Left ventricle myocardium inferior (tissue), 1 donor: Measurements from ENCODE around the gene AKR7A2. TPM values are rescaled to one million over a fixed set of nuclear protein-coding genes. Genes with fewer than 3 reads are reported as not detected.

Source experiments
- DNase-seq: peaks from one replicate; pipeline ENCODE4 v3.0.0-alpha.2; 2020
- H3K27ac ChIP-seq: fragments of 200-600 bp; replicated peaks from 2 replicates; pipeline ENCODE4 v1.8.0; 2021
- H3K27me3 ChIP-seq: fragments of 200-600 bp; 2 replicates; pipeline ENCODE4 v1.8.0; 2021; ENCODE audit warnings: low read depth
- H3K36me3 ChIP-seq: fragments of 200-600 bp; 2 replicates; pipeline ENCODE4 v1.8.0; 2021
- H3K4me1 ChIP-seq: fragments of 200-600 bp; 2 replicates; pipeline ENCODE4 v1.8.0; 2021
- H3K4me3 ChIP-seq: fragments of 200-600 bp; 2 replicates; pipeline ENCODE4 v1.8.0; 2021; ENCODE audit warnings: mild to moderate bottlenecking, moderate library complexity
- H3K9me3 ChIP-seq: fragments of 200-600 bp; replicated peaks from 2 replicates; pipeline ENCODE4 v1.8.0; 2021
- CTCF ChIP-seq: fragments of 200-600 bp; IDR thresholded peaks from 2 replicates; pipeline ENCODE4 v1.8.0; 2021; ENCODE audit warnings: antibody characterized with exemption, mild to moderate bottlenecking, borderline replicate concordance
- intact Hi-C: fragments of 100-400 bp; cut with micrococcal nuclease; formaldehyde crosslinking; loops from one replicate; pipeline ENCODE4 v1.11.0; 2022
- total RNA-seq: library from RNA; stranded (reverse); fragmentation: NEBNext Ultra II Directional; extraction: Animal tissue kit (Norgen Biotek cat#: 25700); gene quantifications from one replicate; pipeline ENCODE4 v1.2.1, GENCODE V29; 2021
- donor health status: DM: no; HTN: yes; CAD: no; lungs with severe emphysema.

Gene AKR7A2
- total RNA-seq, 1 donor from 2014 or later: 43.7 TPM

- Histone ChIP-seq H3K4me1 (no peaks in the 10 kb centered on the region), H3K9me3 (no peaks in the 10 kb centered on the region), H3K4me3 (no peak overlapping the region), H3K36me3 (peaks cover 78% of the 10 kb centered on the region), H3K27ac (no peak overlapping the region), H3K27me3 (no peaks in the 10 kb centered on the region)
- no peak for TF ChIP-seq CTCF
- no peak for DNase-seq
- intact Hi-C loops: no loop called here
These were observed 40.9 kb upstream of the AKR7A2 start for GRCh38 chr1:19352839-19353238.

GRCh38 chr1:19351873-19352272 is 39.9 kb upstream of the AKR7A2 start:
- Histone ChIP-seq H3K9me3 (no peaks in the 10 kb centered on the region), H3K4me1 (no peaks in the 10 kb centered on the region), H3K27me3 (no peaks in the 10 kb centered on the region), H3K4me3 (no peak overlapping the region), H3K36me3 (peaks cover 73% of the 10 kb centered on the region), H3K27ac (no peak overlapping the region)
- DNase-seq: no peak
- intact Hi-C loops: no loop called here
- no peak for TF ChIP-seq CTCF

GRCh38 chr1:19350566-19350965 is 38.6 kb upstream of the AKR7A2 start:
- intact Hi-C loops: no loop called here
- H3K4me1 ChIP-seq: no peaks in the 10 kb centered on the region
- no peak for TF ChIP-seq CTCF
- no peaks in the 10 kb centered on the region for H3K9me3 ChIP-seq
- no peaks in the 10 kb centered on the region for H3K27me3 ChIP-seq
- H3K27ac ChIP-seq: no peak overlapping the region
- H3K36me3 ChIP-seq: peaks cover 66% of the 10 kb centered on the region
- DNase-seq: no peak
- no peak overlapping the region for H3K4me3 ChIP-seq

- no peak for TF ChIP-seq CTCF
- intact Hi-C loops: loop anchor here (5.0 kb wide), 1 partner anchor 297 kb away; no protein-coding TSS in a partner anchor
- Histone ChIP-seq H3K27ac (no peak overlapping the region), H3K4me1 (no peaks in the 10 kb centered on the region), H3K4me3 (no peak overlapping the region), H3K27me3 (no peaks in the 10 kb centered on the region), H3K9me3 (no peaks in the 10 kb centered on the region), H3K36me3 (peaks cover 66% of the 10 kb centered on the region)
- no peak for DNase-seq
These were observed 38.1 kb upstream of the AKR7A2 start for GRCh38 chr1:19349999-19350398.

- peaks cover 10% of the 10 kb centered on the region for H3K4me1 ChIP-seq
- no peak for DNase-seq
These were observed 36.7 kb upstream of the AKR7A2 start for GRCh38 chr1:19348441-19349198.

More at GRCh38 chr1:19348441-19349198, 36.7 kb upstream of the AKR7A2 start:
- no peak overlapping the region for H3K27ac ChIP-seq
- peaks cover 66% of the 10 kb centered on the region for H3K36me3 ChIP-seq
- H3K27me3 ChIP-seq: no peaks in the 10 kb centered on the region
- intact Hi-C loops: loop anchor here (5.0 kb wide), 1 partner anchor 299 kb away; no protein-coding TSS in a partner anchor
- H3K4me3 ChIP-seq: no peak overlapping the region
- H3K9me3 ChIP-seq: no peaks in the 10 kb centered on the region
- TF ChIP-seq CTCF: no peak
